Inferior parietal cortex (tissue), 1 donor: Measurements from ENCODE around the gene TRAF4.
"Not testable (repeated sequence)": the region's sequence is repeated elsewhere in the genome, so short reads cannot be mapped to it uniquely, and the experiment has no call there.

Experiments
- DNase-seq: peaks from one replicate; pipeline ENCODE4 v3.0.0-alpha.2; 2016; ENCODE audit errors: extremely low spot score

TRAF4 gene

DNA sequence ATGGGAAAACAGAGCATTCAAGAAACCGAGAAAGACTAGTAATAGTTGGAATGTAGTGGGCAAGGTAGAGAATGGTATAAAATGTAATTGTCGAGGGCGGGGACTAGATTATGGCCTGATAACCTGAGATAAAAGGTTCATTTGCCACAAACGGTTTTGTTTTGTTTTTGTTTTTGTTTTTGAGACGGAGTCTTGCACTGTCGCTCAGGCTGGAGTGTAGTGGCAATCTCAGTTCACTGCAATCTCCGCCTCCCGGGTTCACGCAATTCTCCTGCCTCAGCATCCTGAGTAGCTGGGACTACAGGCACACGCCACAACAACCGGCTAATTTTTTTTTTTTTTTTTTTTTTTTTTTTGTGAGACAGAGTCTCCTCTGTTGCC, 13.9 kb upstream of the TRAF4 start:
- DNase-seq = no peak

DNA sequence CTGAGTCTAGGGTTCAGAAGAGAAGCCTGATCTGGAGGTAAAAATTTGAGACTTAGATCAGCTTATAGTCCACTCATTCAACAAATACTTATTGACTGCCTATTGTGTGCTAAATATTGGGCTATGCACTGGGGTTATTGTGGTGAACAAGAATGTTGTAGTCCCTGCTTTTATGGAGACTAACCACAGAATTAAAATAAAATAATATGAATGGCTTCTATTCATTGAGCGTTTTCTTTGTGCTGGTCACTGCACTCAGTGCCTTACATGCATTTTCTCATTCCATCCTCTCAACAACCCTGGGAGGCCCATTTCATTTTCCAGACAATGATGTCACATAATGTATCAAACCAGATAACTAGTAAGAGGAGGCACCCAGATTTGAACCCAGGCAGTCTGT, 10.5 kb upstream of the TRAF4 start:
- no peak for DNase-seq

DNA sequence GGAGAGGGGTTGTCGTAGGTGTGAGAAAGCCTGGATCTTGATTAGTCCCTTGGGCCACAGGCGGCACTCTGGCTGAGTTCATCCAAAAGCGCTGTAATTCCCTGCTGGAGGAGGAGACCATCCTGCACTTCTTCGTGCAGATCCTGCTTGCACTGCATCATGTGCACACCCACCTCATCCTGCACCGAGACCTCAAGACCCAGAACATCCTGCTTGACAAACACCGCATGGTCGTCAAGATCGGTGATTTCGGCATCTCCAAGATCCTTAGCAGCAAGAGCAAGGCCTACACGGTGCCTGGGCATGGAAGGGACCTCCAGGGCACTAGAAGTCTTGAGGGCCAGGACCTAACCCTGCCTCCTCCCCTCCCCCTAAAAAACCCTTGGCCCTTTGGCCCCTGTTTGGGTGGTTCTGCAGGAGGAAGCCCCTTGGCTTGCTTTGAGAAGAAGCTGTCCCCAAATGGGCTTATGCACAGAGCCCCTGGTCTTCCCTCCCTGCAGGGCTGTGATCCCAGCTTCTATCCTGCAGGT, 9.0 kb upstream of the TRAF4 start:
- DNase-seq = no peak

DNA sequence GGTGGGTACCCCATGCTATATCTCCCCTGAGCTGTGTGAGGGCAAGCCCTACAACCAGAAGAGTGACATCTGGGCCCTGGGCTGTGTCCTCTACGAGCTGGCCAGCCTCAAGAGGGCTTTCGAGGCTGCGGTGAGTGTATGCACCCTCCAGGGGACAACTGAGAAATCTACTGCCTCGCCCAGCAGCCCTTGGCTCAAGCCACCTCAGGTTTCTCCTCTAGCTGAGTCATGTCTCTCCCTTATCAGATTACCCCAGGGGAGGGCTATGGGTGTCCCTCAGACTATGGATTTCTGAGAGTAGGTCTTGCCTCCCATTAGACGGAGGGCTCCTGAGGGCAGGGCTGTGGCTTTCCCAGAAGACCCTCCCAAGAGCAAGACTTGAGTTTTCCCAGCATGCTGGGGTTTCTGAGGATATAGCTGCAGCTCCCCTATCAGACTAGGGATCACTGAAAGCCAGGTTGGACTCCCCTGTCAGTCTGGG, 8.5 kb upstream of the TRAF4 start:
- no peak for DNase-seq

DNA sequence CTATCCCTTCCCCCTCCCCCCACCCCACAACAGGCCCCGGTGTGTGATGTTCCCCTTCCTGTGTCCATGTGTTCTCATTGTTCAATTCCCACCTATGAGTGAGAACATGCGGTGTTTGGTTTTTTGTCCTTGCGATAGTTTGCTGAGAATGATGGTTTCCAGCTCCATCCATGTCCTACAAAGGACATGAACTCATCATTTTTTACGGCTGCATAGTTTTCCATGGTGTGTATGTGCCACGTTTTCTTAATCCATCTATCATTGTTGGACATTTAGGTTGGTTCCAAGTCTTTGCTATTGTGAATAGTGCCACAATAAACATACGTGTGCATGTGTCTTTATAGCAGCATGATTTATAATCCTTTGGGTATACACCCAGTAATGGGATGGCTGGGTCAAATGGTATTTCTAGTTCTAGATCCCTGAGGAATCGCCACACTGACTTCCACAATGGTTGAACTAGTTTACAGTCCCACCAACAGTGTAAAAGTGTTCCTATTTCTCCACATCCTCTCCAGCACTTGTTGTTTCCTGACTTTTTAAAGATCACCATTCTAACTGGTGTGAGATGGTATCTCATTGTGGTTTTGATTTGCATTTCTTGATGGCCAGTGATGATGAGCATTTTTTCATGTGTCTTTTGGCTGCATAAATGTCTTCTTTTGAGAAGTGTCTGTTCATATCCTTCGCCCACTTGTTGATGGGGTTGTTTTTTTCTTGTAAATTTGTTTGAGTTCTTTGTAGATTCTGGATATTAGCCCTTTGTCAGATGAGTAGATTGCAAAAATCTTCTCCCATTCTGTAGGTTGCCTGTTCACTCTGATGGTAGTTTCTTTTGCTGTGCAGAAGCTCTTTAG, 7.7 kb upstream of the TRAF4 start:
- DNase-seq = not testable (repeated sequence)

DNA sequence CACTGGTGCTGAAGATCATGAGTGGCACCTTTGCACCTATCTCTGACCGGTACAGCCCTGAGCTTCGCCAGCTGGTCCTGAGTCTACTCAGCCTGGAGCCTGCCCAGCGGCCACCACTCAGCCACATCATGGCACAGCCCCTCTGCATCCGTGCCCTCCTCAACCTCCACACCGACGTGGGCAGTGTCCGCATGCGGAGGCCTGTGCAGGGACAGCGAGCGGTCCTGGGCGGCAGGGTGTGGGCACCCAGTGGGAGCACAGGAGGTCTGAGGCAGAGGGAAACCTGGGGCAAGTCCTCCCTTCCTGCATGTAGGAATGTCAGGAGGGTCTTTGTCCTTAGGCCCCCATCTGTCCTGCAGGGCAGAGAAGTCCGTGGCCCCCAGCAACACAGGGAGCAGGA, 6.5 kb upstream of the TRAF4 start:
- no peak for DNase-seq

DNA sequence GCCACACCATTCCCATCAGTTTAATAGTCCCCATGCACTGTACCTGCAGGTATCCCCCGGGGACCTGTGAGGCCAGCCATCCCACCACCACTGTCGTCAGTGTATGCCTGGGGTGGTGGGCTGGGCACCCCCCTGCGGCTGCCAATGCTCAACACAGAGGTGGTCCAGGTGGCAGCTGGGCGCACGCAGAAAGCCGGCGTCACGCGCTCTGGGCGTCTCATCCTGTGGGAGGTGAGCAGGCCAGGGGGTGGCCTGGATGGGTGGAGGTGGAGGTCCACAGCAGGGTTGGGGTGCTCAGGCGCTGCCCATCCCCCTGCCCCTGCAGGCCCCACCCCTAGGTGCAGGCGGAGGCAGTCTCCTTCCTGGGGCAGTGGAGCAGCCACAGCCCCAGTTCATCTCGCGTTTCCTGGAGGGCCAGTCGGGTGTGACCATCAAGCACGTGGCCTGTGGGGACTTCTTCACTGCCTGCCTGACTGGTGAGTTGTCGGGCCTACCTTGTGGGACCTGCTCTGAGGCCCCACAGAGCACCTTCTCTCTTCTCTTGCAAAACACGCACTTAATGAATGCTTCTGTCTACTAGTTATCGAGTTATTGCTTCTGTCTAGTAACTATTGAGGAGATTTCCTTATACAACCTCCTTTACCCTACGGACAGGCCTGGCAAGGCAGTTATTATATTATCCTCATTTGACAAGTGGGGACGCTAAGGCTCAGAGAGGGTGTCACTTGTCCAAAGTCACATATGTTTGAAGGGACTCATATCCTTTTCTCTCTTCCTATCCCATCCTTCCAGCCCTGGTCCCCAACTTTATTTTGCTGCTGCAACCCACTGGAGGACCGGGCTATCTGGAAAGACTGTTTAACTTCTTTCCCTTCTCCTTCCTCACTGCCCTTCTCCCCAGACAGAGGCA, 5.8 kb upstream of the TRAF4 start:
- no peak for DNase-seq

DNA sequence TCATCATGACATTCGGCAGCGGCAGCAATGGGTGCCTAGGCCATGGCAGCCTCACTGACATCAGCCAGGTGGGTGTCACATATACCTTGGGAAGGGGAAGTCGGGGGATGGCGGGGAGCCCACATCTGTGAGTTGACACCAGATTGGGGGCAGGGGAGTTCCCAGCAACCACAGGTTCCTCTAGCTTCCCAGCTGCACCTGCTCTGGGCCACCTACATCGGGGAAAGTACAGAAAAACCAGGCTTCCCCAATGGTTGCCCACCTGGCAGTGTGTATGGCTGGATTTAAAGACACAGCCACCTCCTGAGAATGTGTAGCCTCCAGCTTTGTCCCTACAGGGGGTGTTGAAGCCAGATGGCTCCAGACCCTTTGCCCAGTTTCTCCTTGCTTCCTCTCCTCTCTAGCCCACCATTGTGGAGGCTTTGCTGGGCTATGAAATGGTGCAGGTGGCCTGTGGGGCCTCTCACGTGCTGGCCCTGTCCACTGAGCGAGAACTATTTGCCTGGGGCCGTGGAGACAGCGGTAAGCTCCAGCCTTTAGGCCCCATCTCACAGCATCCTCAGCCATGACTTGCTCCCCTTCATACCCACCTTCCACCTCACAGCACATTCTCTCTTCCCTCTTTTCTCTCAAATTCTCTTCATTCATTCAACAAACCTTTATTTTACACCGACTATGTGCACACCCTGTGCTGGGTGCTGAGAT, 5.0 kb upstream of the TRAF4 start:
- DNase-seq = no peak

DNA sequence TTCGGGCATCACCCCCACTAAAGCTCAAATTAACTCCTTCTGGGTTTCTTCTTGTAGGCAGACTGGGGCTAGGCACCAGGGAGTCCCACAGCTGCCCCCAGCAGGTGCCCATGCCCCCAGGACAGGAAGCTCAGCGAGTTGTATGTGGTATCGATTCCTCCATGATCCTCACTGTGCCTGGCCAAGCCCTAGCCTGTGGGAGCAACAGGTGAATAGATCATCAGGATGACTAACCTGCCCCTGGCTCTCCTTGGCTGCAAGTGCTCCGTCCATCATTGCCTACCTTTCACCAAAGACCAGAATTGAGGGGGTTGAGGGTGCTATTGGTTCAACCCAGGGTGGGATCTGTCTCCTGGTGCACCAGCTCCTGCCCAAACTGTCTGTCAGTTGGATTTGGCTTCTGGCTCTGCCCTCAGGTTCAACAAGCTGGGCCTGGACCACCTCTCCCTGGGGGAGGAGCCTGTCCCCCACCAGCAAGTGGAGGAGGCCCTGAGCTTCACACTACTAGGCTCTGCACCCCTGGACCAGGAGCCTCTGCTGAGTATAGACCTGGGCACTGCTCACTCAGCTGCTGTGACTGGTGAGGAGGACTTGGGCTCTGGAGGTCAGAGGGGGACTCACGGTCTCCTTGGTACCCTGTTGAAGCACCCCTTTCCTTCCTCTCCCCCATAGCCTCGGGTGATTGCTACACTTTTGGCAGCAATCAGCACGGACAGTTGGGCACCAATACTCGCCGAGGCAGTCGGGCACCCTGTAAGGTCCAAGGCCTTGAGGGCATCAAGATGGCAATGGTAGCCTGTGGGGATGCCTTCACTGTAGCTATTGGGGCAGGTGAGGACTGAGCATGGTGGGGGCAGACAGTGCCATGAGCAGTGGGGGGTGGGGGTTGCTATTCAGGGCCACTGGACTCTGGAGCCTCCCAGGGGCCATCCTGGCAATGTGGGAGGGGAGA, 3.1 kb upstream of the TRAF4 start:
- DNase-seq = no peak

DNA sequence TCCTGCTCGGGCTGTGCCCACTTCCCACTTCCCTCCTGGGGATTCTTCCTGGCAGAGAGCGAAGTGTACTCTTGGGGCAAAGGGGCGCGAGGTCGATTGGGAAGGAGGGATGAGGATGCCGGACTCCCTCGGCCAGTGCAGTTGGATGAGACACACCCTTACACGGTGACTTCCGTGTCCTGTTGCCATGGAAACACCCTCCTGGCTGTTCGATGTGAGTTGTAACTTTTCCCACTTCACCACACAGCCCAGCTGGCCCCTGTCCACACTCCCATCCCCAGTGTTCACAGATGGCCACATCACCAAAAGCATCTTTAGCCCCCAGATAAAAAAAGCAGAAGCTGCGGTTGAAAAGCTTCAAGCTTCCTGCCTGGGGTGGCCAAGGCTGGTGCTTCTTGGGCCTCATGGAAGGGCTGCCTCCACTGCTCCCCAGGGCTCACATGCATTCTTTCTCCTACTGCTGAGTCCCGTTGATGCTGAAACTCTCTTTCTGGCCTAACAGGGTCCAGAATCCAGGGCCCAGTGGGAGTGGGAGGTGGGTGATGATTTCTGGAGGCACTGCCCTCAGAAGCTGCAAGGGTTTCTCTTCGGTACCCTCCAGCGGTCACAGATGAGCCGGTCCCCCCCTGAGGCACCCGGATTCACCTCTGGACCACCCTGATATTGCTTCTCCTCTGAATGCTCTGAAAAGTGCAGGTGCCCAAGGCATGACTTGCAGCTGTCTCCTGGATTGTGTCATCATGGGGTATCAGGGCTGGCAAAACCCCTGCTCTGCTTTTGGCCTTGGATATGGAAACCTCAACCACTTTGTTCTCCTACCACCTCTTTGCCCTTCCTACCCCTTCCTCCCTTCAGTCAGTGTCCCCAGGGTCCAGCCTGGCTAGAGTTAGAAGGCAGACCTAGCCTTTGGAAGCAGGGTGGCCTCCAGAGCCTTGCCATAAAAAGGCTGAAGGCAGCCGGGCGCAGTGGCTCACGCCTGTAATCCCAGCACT, 2.2 kb upstream of the TRAF4 start:
- DNase-seq = peak; percentile 45

DNA sequence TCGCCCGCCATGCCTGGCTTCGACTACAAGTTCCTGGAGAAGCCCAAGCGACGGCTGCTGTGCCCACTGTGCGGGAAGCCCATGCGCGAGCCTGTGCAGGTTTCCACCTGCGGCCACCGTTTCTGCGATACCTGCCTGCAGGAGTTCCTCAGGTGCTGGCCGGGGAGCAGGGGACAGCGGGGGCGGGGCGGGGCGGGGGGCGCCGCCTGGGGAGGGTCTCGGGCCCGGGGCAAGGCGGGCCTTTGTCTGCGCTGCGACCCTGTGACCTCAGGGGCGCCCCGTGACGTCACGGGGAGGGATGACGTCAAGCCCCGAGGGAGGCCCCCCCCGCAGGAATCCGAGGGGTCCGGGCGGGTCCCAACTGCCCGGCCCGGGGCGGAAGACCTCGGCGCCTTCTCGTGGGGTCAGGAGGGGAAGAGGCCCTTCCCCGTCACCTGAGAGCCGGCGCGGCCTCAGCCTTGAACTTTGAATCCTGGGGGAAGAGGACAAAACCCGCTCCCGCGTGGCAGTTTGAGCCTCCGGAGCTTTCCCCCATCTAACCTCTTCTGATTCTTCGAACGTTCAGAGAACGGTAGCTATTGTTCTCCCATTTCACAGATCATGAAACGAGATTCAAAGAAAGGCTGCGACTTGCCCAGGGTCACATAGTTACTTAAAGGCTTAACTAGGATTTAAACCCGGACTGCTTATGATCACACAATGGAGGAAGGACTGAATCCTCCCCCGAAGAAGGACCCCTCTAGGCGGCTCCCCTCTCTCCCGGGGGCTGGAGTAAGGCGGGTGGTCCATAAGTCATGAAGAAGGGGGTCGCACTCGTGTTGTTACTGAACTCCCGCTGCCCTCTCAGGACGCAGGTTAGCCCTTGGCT, 527 bp downstream of the TRAF4 start:
- peak; percentile 47 for DNase-seq

DNA sequence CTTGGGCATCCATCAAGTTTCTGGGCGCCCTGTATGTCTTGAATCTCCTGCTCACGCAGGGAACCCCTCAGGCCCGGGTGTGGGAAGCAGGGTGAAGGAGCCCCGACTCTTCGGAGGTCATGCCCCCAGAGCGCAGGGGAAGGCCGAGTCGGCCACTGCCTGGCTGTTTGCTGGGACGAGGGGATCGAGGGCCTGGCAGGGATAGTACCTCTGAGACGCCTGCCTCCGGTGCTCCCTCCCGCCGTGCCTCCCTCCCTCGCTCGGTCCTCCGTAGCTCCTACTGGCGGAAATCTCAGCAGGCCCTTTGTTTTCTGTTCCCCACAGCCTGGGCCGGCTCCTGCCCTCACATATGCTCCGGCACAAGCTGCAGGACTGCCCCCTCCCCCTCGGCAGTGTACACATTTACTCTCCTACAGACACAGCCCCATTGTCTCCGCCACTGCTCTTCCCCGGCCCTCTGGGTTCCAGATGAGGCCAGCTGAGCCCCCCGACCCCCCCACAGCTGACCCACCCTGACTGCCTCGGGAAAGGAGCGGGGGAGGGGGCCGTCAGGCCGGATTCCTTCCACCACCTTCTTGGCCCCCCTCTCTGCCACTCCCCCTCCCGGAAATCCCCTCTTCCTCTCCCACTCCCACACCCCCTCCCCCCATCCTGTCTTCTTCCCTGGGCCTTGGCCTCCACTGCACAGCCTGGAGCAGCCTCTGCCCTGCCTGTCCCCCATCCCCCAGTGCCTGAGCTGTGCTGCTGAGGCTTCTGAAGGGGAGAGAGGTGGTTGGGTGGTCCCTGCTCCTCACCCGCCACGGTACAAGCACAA, 1.4 kb downstream of the TRAF4 start:
- DNase-seq = peak; percentile 79

DNA sequence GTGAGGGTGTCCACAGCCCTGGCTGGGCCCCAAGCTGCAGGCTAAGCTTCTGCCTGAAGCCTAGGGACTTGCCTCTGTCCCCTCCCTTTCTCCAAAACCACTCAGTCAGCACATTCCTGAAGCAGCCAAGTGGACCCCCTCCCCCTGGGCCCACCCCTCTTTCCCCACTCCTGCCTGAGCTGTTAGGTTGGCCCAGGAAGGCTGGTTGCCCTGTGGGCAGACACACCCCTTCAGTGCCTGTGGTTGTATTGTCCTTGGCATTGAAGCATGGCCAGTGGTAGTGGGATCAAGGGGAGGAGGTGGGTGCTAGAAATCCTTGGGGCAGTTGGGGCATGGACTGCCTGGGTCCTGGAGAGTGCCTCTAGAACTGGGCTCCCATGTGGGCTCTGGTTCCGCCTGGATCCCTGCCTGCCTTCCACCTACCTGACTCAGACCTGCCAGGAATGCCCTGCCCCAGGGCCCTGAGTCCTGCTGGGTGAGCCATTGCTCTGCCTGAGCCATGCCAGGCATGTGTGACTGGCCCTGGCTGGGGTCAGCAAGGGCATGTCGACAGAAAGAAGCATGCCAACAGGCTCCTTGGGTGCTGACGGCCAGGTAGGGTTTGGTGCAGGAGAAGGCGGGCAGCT, 2.1 kb downstream of the TRAF4 start:
- DNase-seq = no peak

DNA sequence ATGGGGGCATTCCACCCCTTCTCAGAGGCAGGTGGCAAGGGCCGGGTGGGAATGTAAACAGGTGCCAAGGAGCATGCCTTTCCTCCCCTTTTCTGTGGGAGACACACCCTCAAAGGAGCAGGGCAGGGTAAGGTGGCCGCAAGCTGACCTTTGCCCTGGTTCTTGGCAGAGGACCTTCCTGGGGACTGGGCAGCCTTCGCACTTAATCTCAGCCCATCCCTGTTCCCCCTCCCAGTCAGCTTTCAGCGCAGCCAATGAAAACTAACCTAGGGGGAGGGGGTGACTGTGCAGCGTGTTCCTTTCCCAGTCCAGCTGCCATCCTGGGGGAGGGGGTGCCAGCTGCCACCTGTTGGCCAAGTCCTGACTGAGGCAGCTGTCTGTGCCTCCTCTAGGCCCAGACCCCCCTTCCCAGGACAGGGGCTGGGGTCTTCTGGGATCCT, 2.8 kb downstream of the TRAF4 start:
- DNase-seq = no peak

DNA sequence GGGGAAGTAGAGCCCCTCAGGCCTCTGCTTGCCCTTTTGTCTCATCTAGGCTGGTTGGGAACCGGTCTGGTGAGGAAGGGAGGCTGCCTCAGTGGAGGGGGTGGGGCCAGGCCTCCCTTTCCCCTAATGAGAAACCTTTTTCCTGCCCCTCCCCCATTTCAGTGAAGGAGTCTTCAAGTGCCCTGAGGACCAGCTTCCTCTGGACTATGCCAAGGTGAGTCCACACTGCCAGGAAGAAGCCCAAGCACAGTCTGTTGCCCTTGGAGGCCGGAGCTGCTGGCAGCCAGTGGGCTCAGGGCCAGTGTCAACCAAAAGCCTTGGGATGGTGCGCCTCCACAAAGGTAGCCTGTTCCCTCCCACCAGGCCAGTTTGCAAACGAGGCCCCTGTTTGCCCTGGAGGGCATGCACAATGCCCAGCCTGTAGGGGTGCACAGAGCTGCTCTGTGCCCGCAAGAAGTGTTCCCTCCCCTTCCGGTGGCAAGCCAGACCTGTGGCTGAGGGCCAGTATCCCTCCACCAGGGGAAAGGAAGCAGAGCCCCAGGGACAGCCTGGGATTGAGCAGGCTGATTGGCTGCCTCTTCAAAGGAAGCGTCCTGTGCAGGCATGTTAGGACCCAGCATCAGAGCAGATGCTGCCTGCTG, 3.4 kb downstream of the TRAF4 start:
- peak; percentile 62 for DNase-seq
